OCI-LY3 (cell line): ENCODE results near the gene CTNND2.
A peak's percentile ranks its signal among the peaks of the same experiment; 100 is the strongest.

Source experiments
- H2AFZ ChIP-seq: fragments of 200-600, 300-600 bp; shearing (Covaris generic); 2 replicates; pipeline ENCODE4 v1.6.0; 2014; ENCODE audit warnings: antibody characterized with exemption, low read depth, low read length
- H3K27ac ChIP-seq: fragments of 200-600, 300-600 bp; sonication (generic); 2 replicates; pipeline ENCODE4 v1.5.1; 2014; ENCODE audit warnings: mild to moderate bottlenecking, low read length, moderate library complexity, mixed read lengths
- H3K27me3 ChIP-seq: fragments of 200-600, 300-600 bp; sonication (generic); 2 replicates; pipeline ENCODE4 v1.6.1; 2014; ENCODE audit warnings: low read depth, low read length, mixed read lengths
- H3K36me3 ChIP-seq: fragments of 200-600, 300-600 bp; sonication (generic); replicated peaks from 2 replicates; pipeline ENCODE3; 2014; ENCODE audit warnings: low read depth, low read length, mixed read lengths
- H3K4me1 ChIP-seq: fragments of 300-600, 200-600 bp; sonication (generic); 2 replicates; pipeline ENCODE4 v1.6.1; 2014; ENCODE audit warnings: low read length, mixed read lengths
- H3K4me2 ChIP-seq: fragments of 200-600, 300-600 bp; sonication (generic); 2 replicates; pipeline ENCODE4 v1.6.1; 2014; ENCODE audit warnings: low read length, mixed read lengths
- H3K4me3 ChIP-seq: fragments of 300-600, 200-600 bp; sonication (generic); 2 replicates; pipeline ENCODE4 v1.5.1; 2014; ENCODE audit warnings: antibody characterized with exemption, mild to moderate bottlenecking, low read length, moderate library complexity
- H3K79me2 ChIP-seq: fragments of 300-600, 200-600 bp; shearing (Covaris generic); 2 replicates; pipeline ENCODE4 v1.6.1; 2014; ENCODE audit warnings: mild to moderate bottlenecking, low read length, mixed read lengths
- H3K9ac ChIP-seq: fragments of 300-600, 200-600 bp; shearing (Covaris generic); 2 replicates; pipeline ENCODE4 v1.6.0; 2014; ENCODE audit warnings: mild to moderate bottlenecking, low read length, moderate library complexity
- H3K9me3 ChIP-seq: fragments of 200-600, 300-600 bp; shearing (Covaris generic); 2 replicates; pipeline ENCODE4 v1.6.1; 2014; ENCODE audit warnings: low read length, mixed read lengths; ENCODE audit not compliant: insufficient read depth
- H4K20me1 ChIP-seq: fragments of 200-600, 300-600 bp; sonication (generic); 2 replicates; pipeline ENCODE4 v1.6.1; 2016; ENCODE audit warnings: low read length, mixed read lengths; ENCODE audit not compliant: insufficient read depth
- CTCF ChIP-seq: fragments of 200-600, 300-600 bp; sonication (generic); IDR thresholded peaks from 2 replicates; pipeline ENCODE4 v1.5.1; 2014; ENCODE audit warnings: antibody characterized with exemption, low read length, low read depth
- EZH2phosphoT487 ChIP-seq: fragments of 200-600 bp; shearing (Covaris generic); IDR thresholded peaks from 2 replicates; pipeline ENCODE4 v1.6.1; 2018; ENCODE audit warnings: antibody characterized with exemption, mixed run types, low read depth

The CTNND2 gene

GRCh38 chr5:11719888-11720481, 184.3 kb downstream of the CTNND2 start:
- H3K4me1 ChIP-seq = no peaks in the 10 kb centered on the region
- no peak overlapping the region for H3K4me3 ChIP-seq
- H3K9ac ChIP-seq = no peak overlapping the region
- H3K36me3 ChIP-seq = no peaks in the 10 kb centered on the region
- peak overlapping the region; percentile 41; the same call in 1 of the 2 replicates for H3K4me2 ChIP-seq
- no peaks in the 10 kb centered on the region; the same call in 1 of the 2 replicates for H3K9me3 ChIP-seq
- TF ChIP-seq CTCF (peak; percentile 59), EZH2phosphoT487 (no peak)
- H4K20me1 ChIP-seq = no peaks in the 10 kb centered on the region
- H3K27me3 ChIP-seq = no peaks in the 10 kb centered on the region
- no peaks in the 10 kb centered on the region for H3K79me2 ChIP-seq
- no peak overlapping the region for H3K27ac ChIP-seq
- H2AFZ ChIP-seq = no peak overlapping the region

- Histone ChIP-seq H4K20me1 (no peaks in the 10 kb centered on the region), H2AFZ (no peak overlapping the region), H3K4me1 (no peaks in the 10 kb centered on the region), H3K4me2 (no peak overlapping the region), H3K27ac (no peak overlapping the region), H3K36me3 (no peaks in the 10 kb centered on the region), H3K9ac (no peak overlapping the region), H3K27me3 (no peaks in the 10 kb centered on the region), H3K9me3 (no peaks in the 10 kb centered on the region), H3K79me2 (no peaks in the 10 kb centered on the region), H3K4me3 (no peak overlapping the region)
- TF ChIP-seq EZH2phosphoT487 (no peak), CTCF (no peak)
Observed at GRCh38 chr5:11715461-11716196, 188.6 kb downstream of the CTNND2 start.

- Histone ChIP-seq H2AFZ (no peak overlapping the region), H3K27ac (no peak overlapping the region), H3K4me1 (no peaks in the 10 kb centered on the region), H3K36me3 (no peaks in the 10 kb centered on the region), H3K4me2 (no peak overlapping the region), H3K9me3 (no peaks in the 10 kb centered on the region), H3K79me2 (no peaks in the 10 kb centered on the region), H3K27me3 (no peaks in the 10 kb centered on the region), H3K4me3 (no peak overlapping the region), H3K9ac (no peak overlapping the region), H4K20me1 (no peaks in the 10 kb centered on the region)
- TF ChIP-seq CTCF = no peak
Observed at GRCh38 chr5:11711932-11712331, 192.3 kb downstream of the CTNND2 start.

GRCh38 chr5:11709021-11709420, 195.2 kb downstream of the CTNND2 start:
- Histone ChIP-seq H2AFZ (no peak overlapping the region), H4K20me1 (no peaks in the 10 kb centered on the region), H3K27ac (no peak overlapping the region), H3K36me3 (no peaks in the 10 kb centered on the region), H3K27me3 (no peaks in the 10 kb centered on the region), H3K79me2 (no peaks in the 10 kb centered on the region), H3K9ac (no peak overlapping the region), H3K9me3 (no peaks in the 10 kb centered on the region), H3K4me1 (no peaks in the 10 kb centered on the region), H3K4me3 (no peak overlapping the region), H3K4me2 (no peak overlapping the region)
- no peak for TF ChIP-seq CTCF
- TF ChIP-seq EZH2phosphoT487 = no peak
